NB4 (cell line): Measurements from ENCODE around the gene AGBL1.

ENCODE experiments used
- MYC ChIP-seq: IDR thresholded peaks from 2 replicates; pipeline ENCODE4 v1.6.1; 2011; ENCODE audit warnings: low read depth, low read length
- TF ChIP-seq, protein P1 (sequence below): IDR thresholded peaks from one replicate; pipeline ENCODE4 v1.5.1; 2012; ENCODE audit warnings: low read depth, low read length
- TF ChIP-seq, protein P2 (sequence below): IDR thresholded peaks from 2 replicates; pipeline ENCODE4 v1.6.1; 2011; ENCODE audit warnings: low read depth, low read length

GRCh38 chr15:86685263-86685662 lies 605.6 kb downstream of the AGBL1 start:
- no peak for TF ChIP-seq MYC
- TF ChIP-seq, protein P1, sequence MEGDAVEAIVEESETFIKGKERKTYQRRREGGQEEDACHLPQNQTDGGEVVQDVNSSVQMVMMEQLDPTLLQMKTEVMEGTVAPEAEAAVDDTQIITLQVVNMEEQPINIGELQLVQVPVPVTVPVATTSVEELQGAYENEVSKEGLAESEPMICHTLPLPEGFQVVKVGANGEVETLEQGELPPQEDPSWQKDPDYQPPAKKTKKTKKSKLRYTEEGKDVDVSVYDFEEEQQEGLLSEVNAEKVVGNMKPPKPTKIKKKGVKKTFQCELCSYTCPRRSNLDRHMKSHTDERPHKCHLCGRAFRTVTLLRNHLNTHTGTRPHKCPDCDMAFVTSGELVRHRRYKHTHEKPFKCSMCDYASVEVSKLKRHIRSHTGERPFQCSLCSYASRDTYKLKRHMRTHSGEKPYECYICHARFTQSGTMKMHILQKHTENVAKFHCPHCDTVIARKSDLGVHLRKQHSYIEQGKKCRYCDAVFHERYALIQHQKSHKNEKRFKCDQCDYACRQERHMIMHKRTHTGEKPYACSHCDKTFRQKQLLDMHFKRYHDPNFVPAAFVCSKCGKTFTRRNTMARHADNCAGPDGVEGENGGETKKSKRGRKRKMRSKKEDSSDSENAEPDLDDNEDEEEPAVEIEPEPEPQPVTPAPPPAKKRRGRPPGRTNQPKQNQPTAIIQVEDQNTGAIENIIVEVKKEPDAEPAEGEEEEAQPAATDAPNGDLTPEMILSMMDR = no peak
- TF ChIP-seq, protein P2, sequence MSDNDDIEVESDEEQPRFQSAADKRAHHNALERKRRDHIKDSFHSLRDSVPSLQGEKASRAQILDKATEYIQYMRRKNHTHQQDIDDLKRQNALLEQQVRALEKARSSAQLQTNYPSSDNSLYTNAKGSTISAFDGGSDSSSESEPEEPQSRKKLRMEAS = no peak
